Thoracic aorta (tissue), 2 donors: ENCODE results near the gene JAKMIP3. TPM values are rescaled to one million over a fixed set of nuclear protein-coding genes. Genes with fewer than 3 reads are reported as not detected.
"Not testable (repeated sequence)": the region's sequence is repeated elsewhere in the genome, so short reads cannot be mapped to it uniquely, and the experiment has no call there.

ENCODE experiments used
- ATAC-seq: fragments of 150-250 bp; one replicate; pipeline ENCODE4 v1.8.0; 2017; ENCODE audit warnings: low read depth; ENCODE audit not compliant: insufficient number of reproducible peaks, low FRiP score
- DNase-seq: peaks from one replicate; pipeline ENCODE4 v3.0.0-alpha.2; 2020; ENCODE audit warnings: low spot score
- H3K27ac ChIP-seq, 2 donors: fragments of 200-600 bp; sonication (generic); 1 replicate in 1 of 2; 2 replicates in 1 of 2; pipeline ENCODE4 v1.5.1; 2016; ENCODE audit warnings: mild to moderate bottlenecking in 2 of 2, moderate library complexity in 2 of 2
- H3K27me3 ChIP-seq: fragments of 200-600 bp; sonication (generic); replicated peaks from 2 replicates; pipeline ENCODE4 v1.6.0; 2016; ENCODE audit warnings: mild to moderate bottlenecking; ENCODE audit not compliant: insufficient read depth
- H3K36me3 ChIP-seq: fragments of 200-600 bp; sonication (generic); one replicate; pipeline ENCODE4 v1.5.1; 2016
- H3K4me1 ChIP-seq, 2 donors: fragments of 200-600 bp; sonication (generic); 1 replicate in 1 of 2; 2 replicates in 1 of 2; pipeline versions ENCODE4 v1.5.1 to v1.6.0; 2016; ENCODE audit warnings: low read depth in 2 of 2, mild to moderate bottlenecking in 1 of 2; ENCODE audit not compliant: control insufficient read depth in 1 of 2
- H3K4me3 ChIP-seq: fragments of 200-600 bp; sonication (generic); 2 replicates; pipeline ENCODE4 v1.5.1; 2016; ENCODE audit warnings: mild to moderate bottlenecking
- H3K9me3 ChIP-seq: fragments of 200-600 bp; sonication (generic); 2 replicates; pipeline ENCODE4 v1.5.1; 2016
- CTCF ChIP-seq: fragments of 200-600 bp; sonication (generic); IDR thresholded peaks from one replicate; pipeline ENCODE4 v1.5.1; 2019; ENCODE audit warnings: antibody characterized with exemption
- total RNA-seq, 2 donors: library from RNA; depleted of rRNA; stranded (reverse); fragments of >200 nt; gene quantifications; one replicate each; pipeline versions ENCODE4 v1.1.0 to v1.2.3, GENCODE V29; 2016

The JAKMIP3 gene
- total RNA-seq, 2 donors from 2014 or later = 0.42 to 1.4 TPM

GRCh38 chr10:132077091-132077490 is 11.3 kb downstream of the JAKMIP3 start:
- Histone ChIP-seq H3K36me3 (no peaks in the 10 kb centered on the region), H3K4me3 (no peak overlapping the region), H3K4me1 (no peaks in the 10 kb centered on the region), H3K27ac (no peak overlapping the region), H3K9me3 (peaks cover 10% of the 10 kb centered on the region), H3K27me3 (no peaks in the 10 kb centered on the region)
- TF ChIP-seq CTCF = no peak
- ATAC-seq (no peak), DNase-seq (no peak)

GRCh38 chr10:132078746-132079345 is 13.1 kb downstream of the JAKMIP3 start:
- no peaks in the 10 kb centered on the region for H3K9me3 ChIP-seq
- H3K27ac ChIP-seq = no peak overlapping the region
- H3K27me3 ChIP-seq = no peaks in the 10 kb centered on the region
- no peaks in the 10 kb centered on the region for H3K4me1 ChIP-seq
- no peak for TF ChIP-seq CTCF
- H3K4me3 ChIP-seq = no peak overlapping the region
- no peaks in the 10 kb centered on the region for H3K36me3 ChIP-seq
- ATAC-seq (no peak), DNase-seq (no peak)

GRCh38 chr10:132084384-132084783 is 18.6 kb downstream of the JAKMIP3 start:
- DNase-seq, H3K27ac ChIP-seq, ATAC-seq, H3K27me3 ChIP-seq, H3K4me1 ChIP-seq, H3K4me3 ChIP-seq, H3K36me3 ChIP-seq, H3K9me3 ChIP-seq: not testable (repeated sequence)

GRCh38 chr10:132093236-132093635 is 27.5 kb downstream of the JAKMIP3 start:
- H3K4me1 ChIP-seq, H3K27ac ChIP-seq, H3K9me3 ChIP-seq, H3K4me3 ChIP-seq, H3K36me3 ChIP-seq, H3K27me3 ChIP-seq, DNase-seq, ATAC-seq: not testable (repeated sequence)

GRCh38 chr10:132094581-132095234 is 29.0 kb downstream of the JAKMIP3 start:
- Histone ChIP-seq H3K27me3 (no peaks in the 10 kb centered on the region), H3K36me3 (no peaks in the 10 kb centered on the region), H3K4me3 (no peak overlapping the region), H3K27ac (no peak overlapping the region), H3K4me1 (no peaks in the 10 kb centered on the region), H3K9me3 (no peaks in the 10 kb centered on the region)
- TF ChIP-seq CTCF = no peak
- ATAC-seq (no peak), DNase-seq (no peak)

GRCh38 chr10:132095403-132096113 is 29.8 kb downstream of the JAKMIP3 start:
- ATAC-seq (no peak), DNase-seq (no peak)
- no peaks in the 10 kb centered on the region for H3K27me3 ChIP-seq

More at GRCh38 chr10:132095403-132096113, 29.8 kb downstream of the JAKMIP3 start:
- H3K4me1 ChIP-seq = no peaks in the 10 kb centered on the region
- no peak overlapping the region for H3K27ac ChIP-seq
- no peak overlapping the region for H3K4me3 ChIP-seq
- no peaks in the 10 kb centered on the region for H3K9me3 ChIP-seq
- H3K36me3 ChIP-seq = no peaks in the 10 kb centered on the region
- no peak for TF ChIP-seq CTCF
